ENCODE results near the gene PROC. TPM values are rescaled to one million over a fixed set of nuclear protein-coding genes. Genes with fewer than 3 reads are reported as not detected.

PROC gene
- total RNA-seq, 4 donors from 2014 or later: 2.9 to 3.0 TPM; not detected in 2

GRCh38 chr2:127414638-127415592, 3.3 kb upstream of the PROC start:
- H3K4me3 ChIP-seq: no peak overlapping the region
- H3K36me3 ChIP-seq: no peaks in the 10 kb centered on the region
- in situ Hi-C loops (cut with MboI; ENCODE audit: low pct_ligation_motif_present in 1 of 4, low pct_unique_long_range_greater_than_20kb in 1 of 4, low sequenced_read_pairs in 3 of 4) (no loop called here), intact Hi-C loops (cut with DNase I; ENCODE audit: low total_unique reads) (no loop called here)
- WGBS, 2 donors (ENCODE audit: low coverage in 1 of 2): 77 to 88% methylated on average over 4 to 13 of the region's 13 CpGs
- no peak for DNase-seq
- H3K27ac ChIP-seq: peak overlapping the region in 1 of 4 donors; percentile 18
- peaks cover 0 to 31% (median 16%) of the 10 kb centered on the region in 4 donors for H3K4me1 ChIP-seq
- peaks cover 6% of the 10 kb centered on the region for H3K27me3 ChIP-seq
- no peak for TF ChIP-seq POLR2A (IDR thresholded peaks at IDR 0.05)
- TF ChIP-seq CTCF (IDR thresholded peaks at IDR 0.05): no peak
- no peak for TF ChIP-seq POLR2AphosphoS5 (IDR thresholded peaks at IDR 0.05)
- TF ChIP-seq EP300 (IDR thresholded peaks at IDR 0.05; ENCODE audit: low read depth): no peak
- no peaks in the 10 kb centered on the region for H3K9me3 ChIP-seq

DNA sequence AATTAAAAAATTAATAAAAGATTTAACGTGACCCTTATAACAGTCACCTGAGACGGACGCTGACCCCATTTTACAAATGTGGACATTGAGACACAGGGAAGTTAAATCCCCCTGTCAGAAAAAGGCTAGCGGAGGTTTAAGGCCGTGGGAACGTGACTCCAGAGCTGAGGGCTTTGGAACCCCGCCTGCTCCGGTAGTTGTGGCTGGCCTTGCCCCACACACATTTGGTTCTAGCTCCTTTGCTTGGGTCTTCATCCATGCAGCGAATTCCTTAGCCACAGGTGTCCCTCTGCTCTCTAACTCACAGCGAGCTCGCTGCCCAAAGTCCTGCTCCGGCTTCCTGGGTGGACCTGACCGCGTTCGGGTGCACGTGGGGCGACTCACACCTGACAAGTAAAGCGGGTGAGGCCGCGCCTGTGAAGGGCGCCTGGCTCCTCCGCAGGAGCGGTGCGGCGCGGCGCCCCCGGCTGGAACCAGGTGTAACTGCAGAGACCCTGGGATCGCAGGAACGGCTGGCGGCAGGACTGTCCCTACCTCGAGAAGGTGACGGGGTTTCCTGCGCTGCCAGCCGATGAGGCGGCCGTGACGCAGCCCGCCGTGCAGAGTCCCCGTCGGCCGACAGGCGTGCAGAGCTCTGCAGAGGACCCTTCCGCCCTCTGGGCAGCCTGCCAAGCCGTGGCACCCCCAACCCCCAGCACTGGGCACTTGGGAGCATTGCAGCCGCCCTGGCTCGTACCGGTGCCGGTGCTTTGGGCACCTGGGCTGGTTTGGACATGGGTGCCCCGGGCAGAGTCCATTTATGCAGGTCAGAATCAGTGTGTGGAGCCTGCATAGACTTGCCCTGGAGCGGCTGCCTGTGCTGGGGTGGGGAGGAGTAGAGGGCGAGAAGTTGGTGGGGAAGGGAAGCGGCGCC, 2.4 kb upstream of the PROC start:
- DNase-seq: peak; percentile 89
- intact Hi-C loops (cut with DNase I; ENCODE audit: low total_unique reads): no loop called here
- Histone ChIP-seq H3K27ac (peak overlapping the region in 2 of 4 donors; percentile 8 to 18), H3K9me3 (no peaks in the 10 kb centered on the region), H3K27me3 (peaks cover 6% of the 10 kb centered on the region), H3K36me3 (no peaks in the 10 kb centered on the region), H3K4me3 (peak overlapping the region; percentile 13 to 55 (median 36)), H3K4me1 (peaks cover 0 to 22% (median 13%) of the 10 kb centered on the region in 4 donors)
- TF ChIP-seq EP300 (IDR thresholded peaks at IDR 0.05; ENCODE audit: low read depth): no peak
- TF ChIP-seq POLR2AphosphoS5 (IDR thresholded peaks at IDR 0.05): peak in 1 of 3 donors; percentile 8
- TF ChIP-seq CTCF (IDR thresholded peaks at IDR 0.05): peak; percentile 62 to 93 (median 75)
- TF ChIP-seq POLR2A (IDR thresholded peaks at IDR 0.05): peak; percentile 17
- in situ Hi-C loops (cut with MboI; ENCODE audit: low pct_ligation_motif_present in 1 of 4, low pct_unique_long_range_greater_than_20kb in 1 of 4, low sequenced_read_pairs in 3 of 4): no loop called here
- 12 to 64% methylated on average over 8 to 55 of the region's 55 CpGs for WGBS, 2 donors (ENCODE audit: low coverage in 1 of 2)

GRCh38 chr2:127416506-127417001, 1.7 kb upstream of the PROC start:
- H3K27ac ChIP-seq: peak overlapping the region in 2 of 4 donors; percentile 8 to 18
- in situ Hi-C loops (cut with MboI; ENCODE audit: low pct_ligation_motif_present in 1 of 4, low pct_unique_long_range_greater_than_20kb in 1 of 4, low sequenced_read_pairs in 3 of 4): no loop called here
- WGBS, 2 donors (ENCODE audit: low coverage in 1 of 2): 19% methylated on average over 4 of the region's 4 CpGs; no CpG with 5 or more reads in 1 of the 2 donors

More at GRCh38 chr2:127416506-127417001, 1.7 kb upstream of the PROC start:
- H3K9me3 ChIP-seq: no peaks in the 10 kb centered on the region
- intact Hi-C loops (cut with DNase I; ENCODE audit: low total_unique reads): no loop called here
- DNase-seq: no peak
- H3K36me3 ChIP-seq: no peaks in the 10 kb centered on the region
- H3K4me3 ChIP-seq: peak overlapping the region in 3 of 4 donors; percentile 28 to 55 (median 44)
- peaks cover 6% of the 10 kb centered on the region for H3K27me3 ChIP-seq
- TF ChIP-seq POLR2A (IDR thresholded peaks at IDR 0.05) (no peak), EP300 (IDR thresholded peaks at IDR 0.05; ENCODE audit: low read depth) (no peak), POLR2AphosphoS5 (IDR thresholded peaks at IDR 0.05) (no peak), CTCF (IDR thresholded peaks at IDR 0.05) (no peak)
- peaks cover 0 to 15% (median 10%) of the 10 kb centered on the region in 4 donors for H3K4me1 ChIP-seq
